Stomach (tissue), 9 donors: Measurements from ENCODE around the gene KCNT1. TPM values are rescaled to one million over a fixed set of nuclear protein-coding genes. Genes with fewer than 3 reads are reported as not detected.

ENCODE experiments used
- DNase-seq, 2 donors: peaks; one replicate each; pipeline versions ENCODE4 v3.0.0 to v3.0.0-alpha.2; 2013 to 2019
- H3K27ac ChIP-seq, 5 donors: fragments of 200-600 bp in 4 of 5; sonication (generic) in 4 of 5; one replicate each; pipeline ENCODE4 v1.5.1; 2013 to 2019; ENCODE audit warnings: mild to moderate bottlenecking in 1 of 5, moderate library complexity in 1 of 5
- H3K27me3 ChIP-seq, 3 donors: fragments of 200-600 bp; sonication (generic); one replicate each; pipeline ENCODE4 v1.5.1; 2017 to 2019; ENCODE audit warnings: mixed run types in 1 of 3
- H3K36me3 ChIP-seq, 4 donors: fragments of 200-600 bp; sonication (generic); 1 replicate in 3 of 4; 2 replicates in 1 of 4; pipeline ENCODE4 v1.5.1; 2016 to 2019
- H3K4me1 ChIP-seq, 4 donors: fragments of 200-600 bp; sonication (generic); one replicate each; pipeline ENCODE4 v1.5.1; 2016 to 2019
- H3K4me3 ChIP-seq, 4 donors: fragments of 200-600 bp; sonication (generic) in 3 of 4; one replicate each; pipeline ENCODE4 v1.5.1; 2016 to 2019; ENCODE audit warnings: mild to moderate bottlenecking in 1 of 4
- H3K9me3 ChIP-seq, 4 donors: fragments of 200-600 bp; sonication (generic); one replicate each; pipeline ENCODE4 v1.5.1; 2016 to 2019
- CTCF ChIP-seq, 7 experiments: fragments of 450-650 bp in 4 of 7; fragments of 200-600 bp in 3 of 7; sonication (generic) in 3 of 7; IDR thresholded peaks; one replicate each; pipeline ENCODE4 v1.5.1; 2016 to 2019; ENCODE audit warnings: antibody characterized with exemption in 7 of 7, control low read depth in 2 of 7, mild to moderate bottlenecking in 1 of 7
- EP300 ChIP-seq: sonication (generic); formaldehyde crosslinking; IDR thresholded peaks from one replicate; pipeline ENCODE4 v1.6.1; 2017; ENCODE audit warnings: antibody characterized with exemption
- POLR2A ChIP-seq, 4 donors: fragments of 450-650 bp; IDR thresholded peaks; one replicate each; pipeline ENCODE4 v1.6.1; 2016; ENCODE audit warnings: antibody characterized with exemption in 4 of 4, control low read depth in 2 of 4, mild to moderate bottlenecking in 1 of 4, moderate library complexity in 1 of 4
- POLR2AphosphoS5 ChIP-seq, 3 donors: sonication (generic); formaldehyde crosslinking; IDR thresholded peaks; one replicate each; pipeline ENCODE4 v1.6.1; 2016; ENCODE audit warnings: antibody characterized with exemption in 3 of 3
- WGBS, 5 donors: extraction: QIAGEN DNeasy Blood & Tissue Kit in 3 of 5; methylation state at CpG; one replicate each; pipeline versions ENCODE4 v1.1.5 to v1.1.7; 2013 to 2018; 5-methylcytosine and 5-hydroxymethylcytosine counted together
- intact Hi-C: fragments of 100-400 bp; cut with DNase I; formaldehyde crosslinking; loops from one replicate; pipeline ENCODE4 v1.15.1; 2023; ENCODE audit warnings: low total_unique reads
- polyA plus RNA-seq, 3 donors: library from polyadenylated mRNA; stranded (reverse); fragments of 200-250 nt; gene quantifications; one replicate each; pipeline ENCODE4 v1.2.3, GENCODE V29; 2013
- total RNA-seq, 5 donors: library from RNA; depleted of rRNA; stranded (reverse); fragments of >200 nt; gene quantifications; one replicate each; pipeline versions ENCODE4 v1.1.0 to v1.2.3, GENCODE V29; 2014 to 2016
- donor health status: healthy with polysubstance abuse.
- donor health status: Bipolar disorder and iron deficiency.
- donor health status: healthy.

The KCNT1 gene
- total and polyA plus RNA-seq, 8 donors = 0.10 to 12.9 (median 0.37) TPM; not detected in 4

- Histone ChIP-seq H3K27ac (no peak overlapping the region), H3K27me3 (peaks cover 0 to 58% (median 0%) of the 10 kb centered on the region in 3 donors), H3K36me3 (no peaks in the 10 kb centered on the region), H3K4me1 (no peaks in the 10 kb centered on the region), H3K9me3 (peaks cover 0 to 6% (median 0%) of the 10 kb centered on the region in 4 donors), H3K4me3 (no peak overlapping the region)
- 71 to 88% (median 81%) methylated on average over 9 to 12 of the region's 12 CpGs for WGBS, 5 donors
- intact Hi-C loops = no loop called here
- DNase-seq = no peak
- no peak for TF ChIP-seq POLR2AphosphoS5 (IDR thresholded peaks at IDR 0.05)
- no peak for TF ChIP-seq EP300
- no peak for TF ChIP-seq POLR2A (IDR thresholded peaks at IDR 0.05)
- TF ChIP-seq CTCF (IDR thresholded peaks at IDR 0.05) = no peak
These were observed 38.1 kb upstream of the KCNT1 start for GRCh38 chr9:135663857-135664256.

- Histone ChIP-seq H3K9me3 (peaks cover 0 to 10% (median 0%) of the 10 kb centered on the region in 4 donors), H3K27me3 (peaks cover 0 to 58% (median 0%) of the 10 kb centered on the region in 3 donors), H3K4me1 (no peaks in the 10 kb centered on the region), H3K4me3 (no peak overlapping the region), H3K36me3 (no peaks in the 10 kb centered on the region), H3K27ac (no peak overlapping the region)
- WGBS, 5 donors = 82 to 90% (median 85%) methylated on average over 7 to 10 of the region's 10 CpGs
- DNase-seq = no peak
- TF ChIP-seq POLR2A (IDR thresholded peaks at IDR 0.05) (no peak), POLR2AphosphoS5 (IDR thresholded peaks at IDR 0.05) (no peak), EP300 (no peak), CTCF (IDR thresholded peaks at IDR 0.05) (no peak)
- intact Hi-C loops = no loop called here
These were observed 37.7 kb upstream of the KCNT1 start for GRCh38 chr9:135664266-135664665.

GRCh38 chr9:135664801-135665794 is 36.9 kb upstream of the KCNT1 start:
- Histone ChIP-seq H3K4me1 (no peaks in the 10 kb centered on the region), H3K4me3 (no peak overlapping the region), H3K27ac (no peak overlapping the region), H3K36me3 (no peaks in the 10 kb centered on the region), H3K27me3 (peaks cover 0 to 66% (median 0%) of the 10 kb centered on the region in 3 donors), H3K9me3 (peaks cover 0 to 13% (median 0%) of the 10 kb centered on the region in 4 donors)
- WGBS, 5 donors = 72 to 80% (median 78%) methylated on average over 13 to 32 of the region's 32 CpGs
- TF ChIP-seq POLR2AphosphoS5 (IDR thresholded peaks at IDR 0.05) = no peak
- TF ChIP-seq POLR2A (IDR thresholded peaks at IDR 0.05) = no peak
- TF ChIP-seq CTCF (IDR thresholded peaks at IDR 0.05) = no peak
- TF ChIP-seq EP300 = no peak
- no peak for DNase-seq
- intact Hi-C loops = no loop called here

GRCh38 chr9:135665795-135666189 is 36.2 kb upstream of the KCNT1 start:
- intact Hi-C loops = no loop called here
- Histone ChIP-seq H3K9me3 (peaks cover 0 to 13% (median 0%) of the 10 kb centered on the region in 4 donors), H3K27me3 (peaks cover 0 to 69% (median 3%) of the 10 kb centered on the region in 3 donors), H3K4me1 (no peaks in the 10 kb centered on the region), H3K4me3 (no peak overlapping the region), H3K27ac (no peak overlapping the region), H3K36me3 (no peaks in the 10 kb centered on the region)
- TF ChIP-seq EP300 (no peak), POLR2A (IDR thresholded peaks at IDR 0.05) (no peak), CTCF (IDR thresholded peaks at IDR 0.05) (no peak), POLR2AphosphoS5 (IDR thresholded peaks at IDR 0.05) (no peak)
- 72 to 84% (median 81%) methylated on average over 9 to 12 of the region's 12 CpGs for WGBS, 5 donors
- no peak for DNase-seq
